ENCODE measurements around the gene LDAH.

DNA sequence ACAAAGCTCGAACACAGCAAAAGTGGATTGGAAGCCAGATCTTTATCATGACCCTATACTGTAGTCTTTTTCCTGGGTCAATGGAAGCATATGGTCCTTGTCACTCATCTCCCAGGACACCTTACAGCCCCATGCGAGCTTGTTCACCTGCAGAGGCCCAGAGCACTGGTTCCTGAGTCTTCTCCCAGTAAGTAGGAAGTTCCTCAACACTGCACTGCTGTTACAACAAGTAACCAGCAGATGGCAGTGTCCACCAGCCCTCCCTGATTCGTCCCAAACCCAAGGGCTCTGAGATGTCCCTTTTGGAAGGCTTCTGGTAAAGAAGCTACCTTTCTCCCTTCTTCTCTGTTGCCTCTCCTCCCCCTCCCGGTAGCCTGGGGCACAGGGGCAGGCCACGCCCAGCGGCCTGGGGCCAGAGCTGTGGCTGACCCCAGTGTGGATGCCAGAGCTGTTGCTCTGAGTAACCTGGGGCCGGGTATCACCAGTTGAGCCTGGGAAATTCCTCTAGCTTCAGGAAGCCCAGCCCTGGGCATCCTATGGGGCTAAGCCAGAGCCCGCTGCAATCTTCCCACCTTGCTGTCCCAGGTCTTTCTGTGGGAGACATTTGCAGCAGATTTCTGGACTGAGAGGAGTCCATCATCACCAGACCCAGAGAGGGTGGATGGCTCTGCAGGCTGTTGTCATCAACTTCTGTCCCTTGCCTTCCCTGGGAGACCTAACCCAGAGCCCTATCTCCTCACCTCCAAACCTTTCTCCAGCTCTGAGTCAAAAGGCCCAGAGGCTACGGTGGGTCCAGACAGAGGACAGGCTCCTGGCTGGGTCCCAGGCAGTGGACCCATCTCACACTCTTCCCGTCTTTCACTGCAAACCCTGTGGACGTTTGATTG is 161.2 kb downstream of the LDAH start:
- TF ChIP-seq, protein P1, sequence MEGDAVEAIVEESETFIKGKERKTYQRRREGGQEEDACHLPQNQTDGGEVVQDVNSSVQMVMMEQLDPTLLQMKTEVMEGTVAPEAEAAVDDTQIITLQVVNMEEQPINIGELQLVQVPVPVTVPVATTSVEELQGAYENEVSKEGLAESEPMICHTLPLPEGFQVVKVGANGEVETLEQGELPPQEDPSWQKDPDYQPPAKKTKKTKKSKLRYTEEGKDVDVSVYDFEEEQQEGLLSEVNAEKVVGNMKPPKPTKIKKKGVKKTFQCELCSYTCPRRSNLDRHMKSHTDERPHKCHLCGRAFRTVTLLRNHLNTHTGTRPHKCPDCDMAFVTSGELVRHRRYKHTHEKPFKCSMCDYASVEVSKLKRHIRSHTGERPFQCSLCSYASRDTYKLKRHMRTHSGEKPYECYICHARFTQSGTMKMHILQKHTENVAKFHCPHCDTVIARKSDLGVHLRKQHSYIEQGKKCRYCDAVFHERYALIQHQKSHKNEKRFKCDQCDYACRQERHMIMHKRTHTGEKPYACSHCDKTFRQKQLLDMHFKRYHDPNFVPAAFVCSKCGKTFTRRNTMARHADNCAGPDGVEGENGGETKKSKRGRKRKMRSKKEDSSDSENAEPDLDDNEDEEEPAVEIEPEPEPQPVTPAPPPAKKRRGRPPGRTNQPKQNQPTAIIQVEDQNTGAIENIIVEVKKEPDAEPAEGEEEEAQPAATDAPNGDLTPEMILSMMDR (conservative IDR thresholded peaks at IDR 0.05; ENCODE audit: low read depth in 2 of 2), result peak; percentile 90 to 98
- TF ChIP-seq EZH2 (IDR thresholded peaks at IDR 0.05; ENCODE audit: low read depth, unreplicated experiment) (no peak), POLR2AphosphoS5 (IDR thresholded peaks at IDR 0.05; ENCODE audit: low read depth) (no peak)

Data from GM23338 (cell line).